Stimulated activated CD4-positive, alpha-beta T cell treated with anti-CD3 and anti-CD28 coated beads, Interleukin-4, amount 100 ng/mL, for 48 hours (primary cell): ENCODE measurements around the gene CASK.
"Not testable (repeated sequence)": the region's sequence is repeated elsewhere in the genome, so short reads cannot be mapped to it uniquely, and the experiment has no call there.

ENCODE experiments used
- DNase-seq, 2 donors: peaks; one replicate each; pipeline ENCODE4 v3.0.0-alpha.2; 2020; ENCODE audit warnings: low read depth in 2 of 2

Gene CASK

GRCh38 chrX:41693024-41693423, 230.3 kb downstream of the CASK start:
- DNase-seq: no peak

GRCh38 chrX:41692162-41692749, 231.1 kb downstream of the CASK start:
- DNase-seq: no peak

GRCh38 chrX:41689711-41690110, 233.6 kb downstream of the CASK start:
- DNase-seq: no peak

- no peak for DNase-seq
These were observed 234.5 kb downstream of the CASK start, which contains the start of gene GPR34 for GRCh38 chrX:41688835-41689234. Gene GPR34, plus strand, starts transcription at chrX:41688973. Its CDS starts 6,661 bp downstream, at chrX:41695634.

DNA sequence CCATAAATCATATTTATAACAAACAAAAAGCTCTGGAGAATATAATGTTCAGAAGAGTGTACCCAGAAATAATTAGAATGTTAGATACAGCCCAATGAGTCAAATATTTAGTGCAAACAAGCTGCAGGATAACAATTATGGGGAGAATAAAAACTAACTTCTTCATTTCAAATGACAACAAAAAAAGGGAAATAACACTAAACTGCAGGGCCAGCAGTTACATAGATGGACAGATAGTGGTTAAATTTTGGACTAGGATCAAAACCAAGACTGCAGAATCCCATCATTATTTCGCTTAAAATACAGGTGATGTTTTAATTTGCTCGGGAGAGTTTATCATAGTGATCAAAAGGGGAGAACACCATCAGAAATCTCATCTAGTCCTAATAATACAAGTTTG, 235.2 kb downstream of the CASK start:
- no peak for DNase-seq

DNA sequence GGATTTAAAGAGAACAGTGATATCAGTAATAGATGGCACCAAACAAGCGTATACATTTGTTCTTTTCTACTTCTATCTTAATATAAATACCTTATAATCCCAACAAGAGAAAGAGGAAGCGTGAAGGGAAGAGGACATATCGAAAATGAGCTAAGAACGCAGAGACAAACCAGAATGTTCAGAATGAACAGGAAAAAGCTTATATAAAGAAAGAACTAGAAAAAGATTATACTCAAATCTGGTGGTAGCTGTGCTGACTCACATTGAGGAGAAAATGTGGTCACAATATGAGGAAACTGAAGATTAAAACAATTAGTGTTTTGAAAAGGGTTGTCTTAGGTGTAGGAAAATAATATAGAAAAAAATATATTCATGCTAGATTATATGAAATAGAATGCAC, 236.6 kb downstream of the CASK start:
- DNase-seq: no peak

DNA sequence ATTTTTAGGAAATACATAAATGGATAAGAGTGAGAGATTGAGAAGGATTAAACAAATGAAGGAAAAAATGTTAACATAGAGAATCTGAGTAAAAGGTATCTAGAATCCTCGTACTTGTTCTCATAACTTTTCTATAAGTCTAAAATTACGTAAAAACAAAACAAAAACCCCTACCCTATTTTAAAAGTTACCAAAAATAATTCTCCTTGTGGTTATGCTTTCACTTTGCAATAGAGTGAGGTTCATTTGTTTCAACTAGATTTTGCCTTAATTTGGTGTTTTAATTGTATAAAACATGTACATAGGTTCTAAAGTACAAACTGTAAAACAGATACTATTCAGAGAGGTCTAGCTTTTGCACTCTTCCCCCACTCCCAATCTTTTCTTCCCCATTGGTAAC, 238.4 kb downstream of the CASK start:
- no peak for DNase-seq

DNA sequence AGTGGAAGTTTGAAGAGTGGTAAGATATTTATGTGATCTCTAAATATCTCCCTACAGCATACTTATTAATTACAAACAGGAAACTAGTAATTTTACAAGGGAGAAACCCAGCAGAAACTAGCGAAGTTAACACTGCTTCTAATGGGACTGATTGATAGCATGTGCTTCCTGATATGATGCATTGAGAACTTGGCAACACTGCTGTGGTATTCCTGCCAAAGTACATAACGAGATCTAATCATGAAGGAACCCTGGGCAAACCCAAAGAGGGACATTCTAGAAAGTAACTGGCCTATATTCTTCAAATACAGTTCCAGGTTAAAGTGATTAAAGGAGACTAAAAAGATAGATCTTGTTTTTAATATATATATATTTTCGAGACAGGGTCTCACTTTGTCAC, 239.2 kb downstream of the CASK start:
- DNase-seq: no peak

- no peak for DNase-seq
These were observed 245.9 kb downstream of the CASK start for GRCh38 chrX:41677183-41678060.

GRCh38 chrX:41676361-41676760, 247.0 kb downstream of the CASK start:
- DNase-seq: not testable (repeated sequence)

- no peak for DNase-seq
These were observed 250.7 kb downstream of the CASK start for GRCh38 chrX:41672643-41673042.

DNA sequence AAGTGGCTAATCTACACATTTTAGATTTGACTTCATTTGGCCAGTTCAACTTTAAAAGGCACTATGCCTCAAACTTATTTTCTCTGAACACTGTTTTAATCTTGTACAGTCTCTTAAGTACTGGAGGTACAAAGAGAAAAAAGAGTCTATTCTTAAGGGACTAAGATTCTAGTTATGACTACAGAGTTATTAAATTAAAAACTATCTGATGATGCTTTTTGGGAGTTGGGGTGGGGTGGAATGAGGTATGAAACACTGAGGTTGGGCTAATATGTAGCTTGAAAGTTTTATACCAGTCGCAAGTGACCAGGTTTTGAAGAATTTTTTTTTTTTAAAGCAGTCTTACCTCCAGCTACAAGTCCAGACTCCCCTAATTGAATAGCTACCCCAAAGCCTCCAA, 252.3 kb downstream of the CASK start:
- no peak for DNase-seq

DNA sequence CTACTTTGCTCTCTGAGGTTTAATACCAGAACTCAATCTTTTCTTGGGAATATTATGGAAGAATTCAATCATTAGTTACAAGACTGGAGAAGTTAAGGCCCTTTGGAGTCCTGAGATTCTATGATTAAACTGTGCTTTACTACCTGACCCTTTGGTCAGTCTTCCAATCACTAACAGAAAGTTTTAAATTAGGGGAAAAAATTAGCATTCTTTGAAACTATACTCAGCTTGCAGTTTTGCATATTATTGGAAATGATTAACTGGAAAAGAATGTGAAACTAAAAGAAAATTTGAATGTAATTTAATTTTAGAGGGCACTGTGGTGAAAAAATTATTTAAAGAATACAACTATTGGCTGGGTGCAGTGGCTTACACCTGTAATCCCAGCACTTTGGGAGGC, 253.2 kb downstream of the CASK start:
- DNase-seq: no peak

DNA sequence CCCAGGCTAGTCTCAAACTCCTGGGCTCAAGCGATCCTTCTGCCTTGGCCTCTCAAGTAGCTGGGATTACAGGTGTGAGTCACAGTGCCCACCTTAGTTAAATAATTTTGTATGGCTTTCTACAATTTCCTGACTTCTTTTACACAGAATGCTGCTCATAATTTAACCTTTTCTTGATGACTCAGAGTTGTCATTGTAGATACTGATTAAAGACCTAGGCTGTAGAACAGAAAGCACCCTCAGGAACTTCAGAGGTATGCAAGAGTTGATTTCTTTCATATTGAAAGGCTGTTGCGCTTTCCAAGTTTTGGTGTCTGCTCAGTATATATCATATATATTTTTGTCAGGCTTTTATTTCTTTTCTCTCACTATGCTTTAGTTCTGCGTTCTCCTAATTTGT, 255.7 kb downstream of the CASK start:
- DNase-seq: no peak

DNA sequence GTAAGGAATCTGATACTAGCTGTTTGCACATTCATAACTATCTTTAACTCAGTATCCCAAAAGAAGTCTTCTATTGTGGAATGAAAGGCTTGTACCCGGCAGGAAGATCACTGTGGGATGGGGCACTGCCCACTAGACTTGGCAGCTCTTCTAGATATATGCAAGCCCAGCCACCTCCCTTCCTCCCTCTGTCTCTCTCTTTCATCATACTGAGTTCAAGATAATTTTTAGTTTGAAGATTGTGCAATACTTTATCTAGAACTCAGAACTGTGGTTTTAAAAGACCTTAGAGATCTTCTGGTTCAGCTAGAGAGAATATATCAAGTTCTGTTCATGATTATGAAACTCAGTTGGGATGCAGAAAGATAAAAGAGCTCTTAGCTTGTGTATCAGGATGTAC, 257.1 kb downstream of the CASK start:
- DNase-seq: no peak

GRCh38 chrX:41665686-41666085, 257.7 kb downstream of the CASK start:
- DNase-seq: no peak

DNA sequence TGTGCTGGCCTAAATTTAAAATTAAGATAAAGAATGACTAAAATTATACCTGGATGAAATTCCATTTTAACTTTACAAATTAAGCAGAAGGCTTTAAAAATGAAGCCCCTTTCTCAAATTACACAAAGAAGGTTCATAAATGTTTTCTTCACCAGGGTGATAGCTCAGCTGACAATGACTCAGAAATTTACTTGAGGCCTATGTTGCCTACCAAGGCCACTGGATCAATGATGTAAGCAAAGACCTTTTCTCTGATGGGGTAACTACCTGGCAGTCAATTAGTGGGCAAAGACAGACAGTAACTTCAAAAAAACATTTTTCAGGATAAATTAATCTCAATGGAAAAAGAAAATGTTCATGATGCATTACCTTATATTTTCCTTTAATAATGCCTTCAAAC, 258.4 kb downstream of the CASK start:
- no peak for DNase-seq

DNA sequence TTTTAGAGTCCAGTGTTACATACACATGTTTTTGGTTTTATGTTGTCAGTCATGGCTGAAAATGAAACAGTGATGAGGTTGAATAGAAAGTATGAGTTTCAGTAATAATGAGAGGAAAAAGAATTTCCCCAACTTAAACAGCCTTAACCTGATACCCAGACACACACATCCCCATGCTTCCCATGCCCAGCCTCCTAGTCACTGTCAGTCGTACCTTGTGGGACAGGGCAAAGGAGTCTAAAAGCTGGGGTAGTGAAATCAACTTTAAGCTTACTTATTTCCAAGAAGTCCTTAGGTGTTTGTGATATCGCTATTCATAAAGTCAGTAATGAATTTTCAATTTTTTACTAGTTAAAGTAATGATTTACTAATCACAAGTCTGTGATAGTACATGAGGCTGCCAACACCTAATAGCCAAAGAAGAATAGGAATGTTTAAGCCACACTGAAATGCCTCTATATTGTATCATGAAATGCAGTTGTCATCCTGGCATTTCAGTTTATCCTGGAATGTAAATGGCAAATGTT, 258.9 kb downstream of the CASK start:
- DNase-seq: no peak

DNA sequence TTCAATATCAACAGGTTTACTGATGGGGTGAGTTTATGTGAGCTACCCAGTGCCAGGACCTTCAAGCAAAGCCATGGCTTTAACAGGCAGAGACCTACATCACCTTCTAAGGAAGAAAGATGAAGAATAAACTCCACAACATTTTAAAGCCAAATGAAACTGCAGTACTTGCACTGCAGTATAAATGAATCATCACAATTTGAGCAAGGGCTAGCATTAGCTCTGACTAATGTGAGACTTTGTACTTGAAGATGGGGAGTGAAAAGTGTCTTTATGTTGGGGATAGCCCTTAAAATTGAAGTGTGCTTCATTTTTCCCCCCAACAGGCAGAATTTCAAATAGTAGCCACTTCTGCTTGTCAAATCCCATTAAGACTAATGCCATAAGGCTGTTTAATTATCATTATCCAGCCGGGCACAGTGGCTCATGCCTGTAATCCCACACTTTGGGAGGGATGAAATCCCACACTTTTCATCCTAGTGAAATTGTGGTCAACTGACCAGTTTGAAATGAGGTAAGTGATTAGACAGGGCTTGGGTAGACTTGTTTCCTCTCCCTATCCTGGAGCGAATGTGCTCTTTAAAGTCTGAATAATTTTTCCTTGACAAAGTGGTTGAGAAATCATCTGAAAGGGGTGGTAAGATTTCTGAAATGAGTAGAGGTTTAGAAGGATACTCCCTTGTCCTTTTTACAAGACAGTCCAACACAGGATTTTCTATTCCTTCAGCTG, 261.8 kb downstream of the CASK start:
- no peak for DNase-seq

DNA sequence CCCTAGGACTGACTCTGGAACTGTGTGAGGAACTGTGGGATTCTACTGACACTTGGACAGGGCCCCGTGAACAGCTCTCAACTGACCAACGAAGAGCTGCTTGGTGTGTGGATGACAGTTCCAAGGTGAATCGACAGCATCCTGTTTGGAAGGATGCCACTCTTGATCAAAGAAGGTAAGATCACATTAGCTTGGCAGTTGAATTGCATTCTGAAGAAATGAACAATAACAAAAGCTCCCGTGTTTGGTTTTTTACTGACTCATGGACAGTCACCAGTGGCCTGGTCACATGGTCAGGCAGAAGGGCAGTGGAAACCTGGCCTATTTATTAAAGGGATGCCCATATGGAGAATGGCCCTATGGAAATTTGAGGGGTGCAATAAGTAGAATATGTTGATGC, 267.7 kb downstream of the CASK start:
- no peak for DNase-seq

GRCh38 chrX:41655101-41655500, 268.3 kb downstream of the CASK start:
- no peak for DNase-seq

DNA sequence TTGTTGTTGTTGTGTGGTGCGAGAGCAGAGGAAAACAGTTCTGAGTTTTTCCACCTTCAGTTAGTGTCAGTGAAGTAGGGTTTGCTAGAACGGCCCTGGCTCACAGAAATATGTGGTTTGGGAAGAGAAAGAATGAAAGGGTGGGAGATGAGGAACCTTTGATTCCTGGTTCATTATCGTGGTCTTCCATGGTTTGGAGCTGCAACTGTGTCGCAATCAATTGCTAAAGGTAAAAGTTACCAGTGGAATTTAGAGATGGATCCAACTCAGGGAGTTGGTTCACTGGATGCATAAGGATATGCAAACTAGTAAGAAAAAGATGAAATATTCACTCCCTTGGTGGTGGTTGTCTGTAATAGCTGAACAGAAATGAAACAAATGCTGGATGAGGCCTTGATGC, 270.2 kb downstream of the CASK start:
- DNase-seq: no peak
